Neuronal stem cell (in vitro differentiated cells): Measurements from ENCODE around the gene RBM19.

ENCODE experiments used
- DNase-seq: peaks from one replicate; pipeline ENCODE4 v3.0.0-alpha.2; 2013; ENCODE audit warnings: low spot score
- H2AFZ ChIP-seq: one replicate; pipeline ENCODE4 v1.6.1; 2013; ENCODE audit warnings: mild to moderate bottlenecking, low read length, inconsistent platforms
- H2AK5ac ChIP-seq: 2 replicates; pipeline ENCODE4 v1.6.1; 2013; ENCODE audit warnings: low read depth, mild to moderate bottlenecking, inconsistent platforms, low read length, moderate library complexity, mixed read lengths
- H2BK120ac ChIP-seq: 2 replicates; pipeline ENCODE4 v1.6.1; 2013; ENCODE audit warnings: low read depth, mild to moderate bottlenecking, inconsistent platforms, low read length, moderate library complexity, mixed read lengths
- H2BK12ac ChIP-seq: one replicate; pipeline ENCODE4 v1.6.1; 2013; ENCODE audit warnings: low read length, inconsistent platforms
- H2BK15ac ChIP-seq: 2 replicates; pipeline ENCODE4 v1.6.1; 2013; ENCODE audit warnings: mild to moderate bottlenecking, low read length, inconsistent platforms, mixed read lengths
- H2BK5ac ChIP-seq: one replicate; pipeline ENCODE4 v1.6.1; 2013; ENCODE audit warnings: inconsistent platforms, mild to moderate bottlenecking, low read length, moderate library complexity
- H3K14ac ChIP-seq: one replicate; pipeline ENCODE4 v1.6.1; 2013; ENCODE audit warnings: low read length, inconsistent platforms
- H3K18ac ChIP-seq: 2 replicates; pipeline ENCODE4 v1.6.1; 2013; ENCODE audit warnings: low read length, inconsistent platforms
- H3K23ac ChIP-seq: 2 replicates; pipeline ENCODE4 v1.6.1; 2013; ENCODE audit warnings: low read depth, mild to moderate bottlenecking, mixed read lengths, low read length, inconsistent platforms; ENCODE audit not compliant: poor library complexity
- H3K27ac ChIP-seq: replicated peaks from 3 replicates; pipeline ENCODE4 v1.5.1; 2013; ENCODE audit warnings: low read length, inconsistent platforms
- H3K27me3 ChIP-seq, 3 experiments: 2 replicates each; pipeline ENCODE4 v1.6.1; 2013; ENCODE audit warnings: low read length in 3 of 3, mild to moderate bottlenecking in 2 of 3, inconsistent platforms in 1 of 3, low read depth in 1 of 3, mixed read lengths in 1 of 3, moderate library complexity in 1 of 3; ENCODE audit not compliant: control insufficient read depth in 3 of 3, insufficient read depth in 3 of 3
- H3K36me3 ChIP-seq, 2 donors: replicated peaks in 1 of 2; 2 replicates each; pipeline ENCODE4 v1.6.1; 2013; ENCODE audit warnings: low read length in 2 of 2; ENCODE audit not compliant: control insufficient read depth in 2 of 2, insufficient read depth in 2 of 2
- H3K4ac ChIP-seq: 2 replicates; pipeline ENCODE4 v1.6.1; 2013; ENCODE audit warnings: inconsistent platforms, mild to moderate bottlenecking, low read length, moderate library complexity
- H3K4me1 ChIP-seq, 2 donors: 1 replicate in 1 of 2; 2 replicates in 1 of 2; pipeline ENCODE4 v1.6.1; 2013; ENCODE audit warnings: low read length in 2 of 2, low read depth in 1 of 2; ENCODE audit not compliant: control insufficient read depth in 2 of 2, insufficient read depth in 1 of 2
- H3K4me2 ChIP-seq: one replicate; pipeline ENCODE4 v1.6.1; 2013; ENCODE audit warnings: mild to moderate bottlenecking, low read length, inconsistent platforms; ENCODE audit not compliant: insufficient read depth, poor library complexity, severe bottlenecking
- H3K4me3 ChIP-seq, 2 donors: 2 replicates each; pipeline ENCODE4 v1.5.1; 2013; ENCODE audit warnings: low read length in 2 of 2, mild to moderate bottlenecking in 2 of 2, inconsistent platforms in 1 of 2, moderate library complexity in 1 of 2
- H3K79me1 ChIP-seq: one replicate; pipeline ENCODE4 v1.6.1; 2013; ENCODE audit warnings: low read depth, mild to moderate bottlenecking, inconsistent platforms, low read length, moderate library complexity
- H3K9ac ChIP-seq: one replicate; pipeline ENCODE4 v1.6.1; 2013; ENCODE audit warnings: mild to moderate bottlenecking, low read depth, low read length, inconsistent platforms; ENCODE audit not compliant: poor library complexity
- H3K9me3 ChIP-seq, 2 donors: replicated peaks in 1 of 2; 2 replicates each; pipeline versions ENCODE3 to v1.6.1; 2013; ENCODE audit warnings: low read length in 2 of 2, mild to moderate bottlenecking in 2 of 2, inconsistent platforms in 1 of 2, low read depth in 1 of 2, mixed read lengths in 1 of 2, moderate library complexity in 1 of 2; ENCODE audit not compliant: control insufficient read depth in 2 of 2, insufficient read depth in 1 of 2
- H4K8ac ChIP-seq: one replicate; pipeline ENCODE4 v1.6.1; 2013; ENCODE audit warnings: low read depth, mild to moderate bottlenecking, inconsistent platforms, low read length, moderate library complexity
- H4K91ac ChIP-seq: one replicate; pipeline ENCODE4 v1.6.1; 2013; ENCODE audit warnings: low read length, low read depth, mild to moderate bottlenecking, inconsistent platforms; ENCODE audit not compliant: poor library complexity
- WGBS, 2 donors: extraction: QIAGEN DNeasy Blood & Tissue Kit; methylation state at CpG; one replicate each; pipeline ENCODE4 v1.1.7; 2013; ENCODE audit warnings: missing lambda C conversion rate in 2 of 2, mixed read lengths in 1 of 2; ENCODE audit not compliant: insufficient read length in 2 of 2, insufficient replicate concordance in 1 of 2; ENCODE audit errors: extremely low coverage in 2 of 2; 5-methylcytosine and 5-hydroxymethylcytosine counted together

The RBM19 gene

DNA sequence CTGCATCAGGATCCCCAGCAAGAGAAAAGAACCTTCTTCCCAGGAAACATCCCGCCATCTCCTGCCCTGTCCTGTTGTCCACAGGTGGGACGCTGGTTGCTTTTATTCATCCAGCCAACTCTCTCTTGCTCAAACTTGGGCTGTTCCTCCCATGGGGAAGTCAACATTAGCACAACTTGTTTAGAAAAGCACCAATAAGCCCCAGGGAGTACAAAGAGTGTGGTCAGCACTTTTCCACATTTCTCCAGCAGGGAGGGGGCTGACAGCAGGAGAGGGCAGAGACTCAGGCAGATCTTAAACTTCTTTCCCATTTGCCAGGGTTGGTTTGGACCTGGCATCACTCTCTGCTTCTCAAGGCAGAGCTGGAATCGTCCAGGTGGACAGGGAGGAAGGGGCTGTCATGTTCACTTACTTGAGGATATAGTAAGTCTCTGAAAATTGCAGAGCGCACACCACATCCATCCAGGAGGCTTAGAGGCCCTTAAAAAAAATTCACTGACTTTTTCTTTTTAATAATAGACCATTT is 74.9 kb downstream of the RBM19 start:
- Histone ChIP-seq H4K91ac (no peak overlapping the region), H4K8ac (no peak overlapping the region), H2BK5ac (no peak overlapping the region), H3K79me1 (no peaks in the 10 kb centered on the region), H3K23ac (no peak overlapping the region), H3K9ac (no peak overlapping the region), H3K9me3 (no peaks in the 10 kb centered on the region), H3K18ac (no peak overlapping the region), H3K14ac (no peak overlapping the region), H3K36me3 (no peaks in the 10 kb centered on the region), H3K27me3 (no peaks in the 10 kb centered on the region), H2BK12ac (no peak overlapping the region), H2AFZ (no peak overlapping the region), H3K4me3 (no peak overlapping the region), H3K4me1 (peaks cover 0 to 13% of the 10 kb centered on the region in 2 donors), H2BK15ac (no peak overlapping the region), H3K4me2 (no peak overlapping the region), H3K4ac (no peak overlapping the region), H2BK120ac (no peak overlapping the region), H3K27ac (no peak overlapping the region), H2AK5ac (no peak overlapping the region)
- no CpG with 5 or more reads among the region's 4 CpGs for WGBS, 2 donors
- DNase-seq = no peak

DNA sequence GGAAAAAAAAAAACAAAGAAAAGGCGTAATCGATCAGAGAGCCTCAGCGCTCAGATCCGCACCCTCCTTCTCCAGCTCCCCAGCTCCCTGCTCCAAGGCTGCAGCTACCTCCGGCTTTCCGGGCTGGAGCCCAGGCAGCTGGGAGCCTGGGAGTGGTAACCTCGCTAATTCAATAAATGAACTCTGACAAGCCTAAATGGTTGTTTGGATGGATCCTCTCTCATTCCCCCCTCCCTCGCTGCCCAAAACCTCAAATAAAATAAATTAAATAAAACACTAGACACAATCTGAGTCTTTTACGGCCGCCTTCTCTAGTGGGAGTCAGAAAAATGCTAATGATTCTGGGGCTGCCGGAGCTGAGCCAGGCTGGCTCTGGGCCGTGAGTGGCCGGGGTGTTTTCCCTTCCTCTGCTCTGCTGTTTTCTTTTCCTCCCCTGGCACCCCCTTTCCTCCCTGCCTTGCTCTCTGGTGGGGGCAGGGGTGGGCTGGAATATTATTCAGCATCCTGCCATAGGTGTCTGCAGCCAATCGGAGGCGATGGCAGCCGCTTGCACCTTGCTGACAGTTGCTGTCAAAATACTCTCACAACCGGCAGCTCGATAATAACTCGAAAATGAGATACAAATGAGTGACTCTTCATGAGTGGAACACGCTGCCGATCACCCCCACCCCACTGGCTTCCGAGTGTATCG is 76.1 kb downstream of the RBM19 start:
- no peak overlapping the region for H2AK5ac ChIP-seq
- no peak overlapping the region for H2BK12ac ChIP-seq
- H3K23ac ChIP-seq = no peak overlapping the region
- no peak overlapping the region for H4K8ac ChIP-seq
- no peak overlapping the region for H2BK5ac ChIP-seq
- H3K14ac ChIP-seq = no peak overlapping the region
- peaks cover 0 to 10% of the 10 kb centered on the region in 2 donors for H3K4me1 ChIP-seq
- no peak overlapping the region for H4K91ac ChIP-seq
- DNase-seq = no peak
- H3K27ac ChIP-seq = no peak overlapping the region
- no peak overlapping the region for H2AFZ ChIP-seq
- no peaks in the 10 kb centered on the region for H3K79me1 ChIP-seq
- no peak overlapping the region for H3K4me2 ChIP-seq
- H2BK120ac ChIP-seq = no peak overlapping the region
- WGBS, 2 donors = no CpG with 5 or more reads among the region's 23 CpGs
- H3K9me3 ChIP-seq = no peaks in the 10 kb centered on the region
- H2BK15ac ChIP-seq = no peak overlapping the region
- H3K18ac ChIP-seq = peak overlapping the region; percentile 53
- H3K27me3 ChIP-seq = no peaks in the 10 kb centered on the region
- H3K9ac ChIP-seq = peak overlapping the region; percentile 56
- no peak overlapping the region for H3K4ac ChIP-seq
- H3K4me3 ChIP-seq = no peak overlapping the region
- no peaks in the 10 kb centered on the region for H3K36me3 ChIP-seq

DNA sequence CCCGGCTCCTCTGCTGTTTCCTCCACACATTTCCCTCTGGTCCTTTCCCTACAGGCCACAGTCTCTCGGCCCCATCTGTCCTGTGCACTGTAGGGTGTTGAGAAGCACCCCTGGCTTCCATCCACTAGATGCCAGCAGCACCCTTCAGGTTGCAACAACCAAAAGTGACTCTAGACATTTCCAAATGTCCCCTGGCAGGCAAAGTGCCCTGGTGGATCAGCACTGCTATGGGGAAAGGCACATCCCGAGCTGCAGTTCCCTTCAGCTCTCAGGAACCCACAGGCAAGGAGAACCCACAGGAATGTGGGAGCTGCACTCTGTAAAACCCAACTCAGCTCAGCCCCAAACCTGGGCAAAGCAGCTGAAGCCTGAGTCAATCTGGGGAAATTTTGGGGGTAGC is 77.0 kb downstream of the RBM19 start:
- no peak overlapping the region for H3K4me3 ChIP-seq
- no peak for DNase-seq

DNA sequence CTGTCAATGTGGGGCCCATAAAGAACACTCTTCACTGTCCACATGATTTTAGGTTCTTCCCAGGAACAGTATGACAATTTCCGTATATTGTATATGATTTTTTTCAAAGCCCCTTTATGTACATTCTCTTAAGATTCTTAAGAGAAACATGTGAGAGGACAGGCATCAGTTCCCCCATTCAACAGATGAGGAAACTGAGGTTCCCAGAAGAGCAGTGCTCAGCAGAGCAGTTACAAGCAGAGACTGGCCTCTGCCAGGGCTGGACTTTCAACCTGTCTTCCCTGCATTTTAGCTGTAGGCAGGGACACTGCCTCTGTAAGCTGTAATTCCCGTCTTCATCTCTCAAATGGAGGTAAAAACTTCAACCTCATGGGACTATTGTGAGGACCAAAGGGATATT is 77.7 kb downstream of the RBM19 start:
- DNase-seq = no peak
- Histone ChIP-seq H4K8ac (no peak overlapping the region), H2AK5ac (no peak overlapping the region), H2BK12ac (no peak overlapping the region), H3K4me3 (no peak overlapping the region), H3K4me2 (no peak overlapping the region), H3K27me3 (no peaks in the 10 kb centered on the region), H3K4me1 (peaks cover 0 to 10% of the 10 kb centered on the region in 2 donors), H3K36me3 (no peaks in the 10 kb centered on the region), H3K23ac (no peak overlapping the region), H3K18ac (no peak overlapping the region), H3K9me3 (peaks cover 4% of the 10 kb centered on the region in 2 donors), H3K27ac (no peak overlapping the region), H3K9ac (no peak overlapping the region), H3K4ac (no peak overlapping the region), H2BK15ac (no peak overlapping the region), H4K91ac (no peak overlapping the region), H3K79me1 (no peaks in the 10 kb centered on the region), H3K14ac (no peak overlapping the region), H2BK120ac (no peak overlapping the region), H2BK5ac (no peak overlapping the region), H2AFZ (no peak overlapping the region)
- no CpG with 5 or more reads among the region's 2 CpGs for WGBS, 2 donors

More for the DNA sequence above, 77.0 kb downstream of the RBM19 start:
- Histone ChIP-seq H3K4me2 (no peak overlapping the region), H2BK12ac (no peak overlapping the region), H4K8ac (no peak overlapping the region), H2AK5ac (no peak overlapping the region), H3K4me1 (peaks cover 0 to 10% of the 10 kb centered on the region in 2 donors), H3K27ac (no peak overlapping the region), H3K79me1 (no peaks in the 10 kb centered on the region), H3K9me3 (peaks cover 4% of the 10 kb centered on the region in 2 donors), H3K23ac (no peak overlapping the region), H2AFZ (no peak overlapping the region), H3K27me3 (no peaks in the 10 kb centered on the region), H2BK5ac (no peak overlapping the region), H4K91ac (no peak overlapping the region), H2BK120ac (no peak overlapping the region), H2BK15ac (no peak overlapping the region), H3K18ac (peak overlapping the region; percentile 16), H3K4ac (no peak overlapping the region), H3K9ac (no peak overlapping the region), H3K14ac (no peak overlapping the region), H3K36me3 (no peaks in the 10 kb centered on the region)
- WGBS, 2 donors = no CpG with 5 or more reads among the region's 3 CpGs
